Renal cortical epithelial cell (primary cell): ENCODE data around the gene HBG2. TPM values are rescaled to one million over a fixed set of nuclear protein-coding genes. Genes with fewer than 3 reads are reported as not detected.
"Not testable (repeated sequence)": the region's sequence is repeated elsewhere in the genome, so short reads cannot be mapped to it uniquely, and the experiment has no call there.

ENCODE experiments used
- DNase-seq: peaks from one replicate; pipeline ENCODE4 v3.0.0-alpha.2; 2011; ENCODE audit warnings: low read depth
- total RNA-seq: library from RNA; depleted of rRNA; stranded (reverse); fragments of >200 nt; gene quantifications from 2 replicates; pipeline ENCODE4 v1.2.3, GENCODE V29; 2014

HBG2 gene
- total RNA-seq, 1 donor from 2014 or later, result not detected

DNA sequence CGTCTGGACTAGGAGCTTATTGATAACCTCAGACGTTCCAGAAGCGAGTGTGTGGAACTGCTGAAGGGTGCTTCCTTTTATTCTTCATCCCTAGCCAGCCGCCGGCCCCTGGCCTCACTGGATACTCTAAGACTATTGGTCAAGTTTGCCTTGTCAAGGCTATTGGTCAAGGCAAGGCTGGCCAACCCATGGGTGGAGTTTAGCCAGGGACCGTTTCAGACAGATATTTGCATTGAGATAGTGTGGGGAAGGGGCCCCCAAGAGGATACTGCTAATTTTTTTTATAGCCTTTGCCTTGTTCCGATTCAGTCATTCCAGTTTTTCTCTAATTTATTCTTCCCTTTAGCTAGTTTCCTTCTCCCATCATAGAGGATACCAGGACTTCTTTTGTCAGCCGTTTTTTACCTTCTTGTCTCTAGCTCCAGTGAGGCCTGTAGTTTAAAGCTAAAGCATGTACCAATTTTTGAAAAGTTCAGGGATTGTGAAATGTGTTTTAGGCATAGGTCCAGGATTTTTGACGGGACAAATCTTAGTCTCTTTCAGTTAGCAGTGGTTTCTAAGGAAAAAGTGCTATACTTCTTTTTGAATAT, 4.7 kb downstream of the HBG2 start, which contains the start of gene HBG1:
HBG1 (minus strand) TSS at position 51 of the 590 bp plus-strand sequence. CDS start 53 bp downstream, outside the sequence.
- not testable (repeated sequence) for DNase-seq

- DNase-seq, result not testable (repeated sequence)
Observed at GRCh38 chr11:5248498-5248897, 6.1 kb downstream of the HBG2 start.

- DNase-seq, result no peak
Observed at GRCh38 chr11:5247472-5248192, 6.9 kb downstream of the HBG2 start.

GRCh38 chr11:5246772-5247471, 7.7 kb downstream of the HBG2 start:
- DNase-seq, result no peak

DNA sequence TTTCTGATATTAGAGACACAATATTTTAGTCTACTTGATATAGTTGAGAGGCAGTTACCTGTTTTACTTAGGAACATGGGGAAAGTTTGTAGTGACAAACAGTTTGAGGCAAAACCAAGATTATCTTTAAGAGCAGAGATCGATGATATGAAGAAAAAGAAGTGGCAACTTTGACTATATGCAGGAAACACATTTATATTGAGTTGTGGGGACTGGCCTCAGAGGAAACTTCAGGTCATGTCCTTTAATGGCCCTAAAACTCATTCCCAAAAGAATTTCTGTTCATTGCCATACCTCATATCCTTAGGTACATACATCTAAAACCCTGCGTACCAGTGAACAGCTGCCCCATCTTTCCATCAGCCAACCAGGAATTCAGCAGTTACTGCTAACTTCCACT, 9.4 kb downstream of the HBG2 start:
- DNase-seq, result no peak

DNA sequence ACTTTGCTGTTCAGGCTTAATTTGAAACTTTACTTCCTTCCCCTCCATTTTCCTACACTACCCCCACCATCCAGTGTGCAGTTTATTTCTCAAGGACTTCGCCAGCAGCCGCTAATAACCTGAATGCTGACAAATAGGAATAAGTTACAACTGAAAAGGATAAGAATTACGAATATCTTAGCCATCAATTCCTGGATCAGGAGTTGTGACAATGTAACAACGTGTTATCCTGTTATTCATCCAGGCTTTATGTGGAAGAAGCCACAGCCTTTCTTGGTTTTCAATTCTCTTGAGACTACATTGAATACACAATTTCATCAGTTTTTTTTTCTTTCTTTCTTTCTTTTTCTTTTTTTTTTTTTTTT, 10.8 kb downstream of the HBG2 start:
- no peak for DNase-seq

GRCh38 chr11:5242933-5243815, 11.4 kb downstream of the HBG2 start:
- DNase-seq, result no peak

- DNase-seq, result no peak
Observed at GRCh38 chr11:5242208-5242607, 12.4 kb downstream of the HBG2 start.

- no peak for DNase-seq
Observed at GRCh38 chr11:5241458-5241857, 13.1 kb downstream of the HBG2 start.

DNA sequence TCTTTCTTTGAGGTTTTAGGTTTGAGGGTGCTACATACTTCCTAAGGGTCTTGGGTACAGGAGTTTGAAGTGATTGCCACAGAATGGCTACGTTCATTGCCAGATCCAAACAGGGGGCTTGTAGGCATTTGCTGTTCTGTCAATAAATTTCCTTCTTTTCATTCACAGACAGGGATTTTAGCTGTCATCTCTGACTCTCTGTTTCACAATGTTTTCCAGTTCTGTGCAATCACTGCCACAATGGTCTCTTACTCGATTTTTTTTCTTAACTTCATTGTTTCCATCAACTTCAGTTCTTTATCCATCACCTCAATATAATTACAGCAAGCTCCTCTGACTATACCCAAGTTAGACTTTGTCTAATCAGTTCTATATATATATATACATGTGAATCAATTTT, 14.1 kb downstream of the HBG2 start:
- no peak for DNase-seq

- no peak for DNase-seq
Observed at GRCh38 chr11:5240056-5240455, 14.5 kb downstream of the HBG2 start.

DNA sequence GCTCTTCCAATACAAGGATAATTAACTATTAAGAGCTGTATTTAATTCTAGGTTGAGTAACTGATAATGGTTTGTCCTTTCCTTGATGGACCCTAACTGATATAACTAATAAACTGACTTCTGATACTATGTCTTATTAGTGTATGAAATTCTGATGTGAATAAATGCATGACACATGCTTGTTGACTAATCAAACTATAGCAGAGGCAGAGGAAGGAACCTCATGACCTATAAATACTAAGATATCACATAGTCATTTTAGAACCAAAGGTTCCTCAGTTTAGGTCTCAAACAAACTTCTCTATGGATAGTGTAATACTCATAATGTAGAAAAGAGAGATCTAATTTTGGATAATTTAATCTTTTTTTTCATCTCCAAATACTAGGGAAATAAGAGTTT, 15.5 kb downstream of the HBG2 start:
- DNase-seq, result no peak

- DNase-seq, result no peak
Observed at GRCh38 chr11:5238486-5238885, 16.1 kb downstream of the HBG2 start.

- no peak for DNase-seq
Observed at GRCh38 chr11:5237420-5237819, 17.2 kb downstream of the HBG2 start.

DNA sequence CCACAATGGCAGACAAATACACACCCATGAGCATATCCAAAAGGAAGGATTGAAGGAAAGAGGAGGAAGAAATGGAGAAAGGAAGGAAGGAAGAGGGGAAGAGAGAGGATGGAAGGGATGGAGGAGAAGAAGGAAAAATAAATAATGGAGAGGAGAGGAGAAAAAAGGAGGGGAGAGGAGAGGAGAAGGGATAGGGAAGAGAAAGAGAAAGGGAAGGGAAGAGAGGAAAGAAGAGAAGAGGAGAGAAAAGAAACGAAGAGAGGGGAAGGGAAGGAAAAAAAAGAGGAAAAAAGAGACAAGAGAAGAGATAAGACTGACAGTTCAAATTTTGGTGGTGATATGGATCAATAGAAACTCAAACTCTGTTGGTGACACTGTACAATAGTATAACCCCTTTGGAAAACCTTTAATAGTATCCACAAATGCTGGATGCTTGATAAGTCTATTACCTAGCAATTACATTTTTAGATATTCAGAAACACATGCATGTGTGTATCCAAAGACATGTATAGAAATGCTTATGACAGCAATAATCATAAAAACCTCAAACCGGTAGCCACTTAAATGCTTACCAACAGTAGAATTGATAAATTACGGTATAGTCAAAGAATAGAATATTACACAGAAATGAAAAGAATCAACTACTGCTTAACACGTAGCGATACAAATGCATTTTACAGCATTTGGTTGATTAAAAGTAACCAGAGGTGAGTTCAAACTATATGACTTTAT, 19.1 kb downstream of the HBG2 start:
- DNase-seq, result no peak

DNA sequence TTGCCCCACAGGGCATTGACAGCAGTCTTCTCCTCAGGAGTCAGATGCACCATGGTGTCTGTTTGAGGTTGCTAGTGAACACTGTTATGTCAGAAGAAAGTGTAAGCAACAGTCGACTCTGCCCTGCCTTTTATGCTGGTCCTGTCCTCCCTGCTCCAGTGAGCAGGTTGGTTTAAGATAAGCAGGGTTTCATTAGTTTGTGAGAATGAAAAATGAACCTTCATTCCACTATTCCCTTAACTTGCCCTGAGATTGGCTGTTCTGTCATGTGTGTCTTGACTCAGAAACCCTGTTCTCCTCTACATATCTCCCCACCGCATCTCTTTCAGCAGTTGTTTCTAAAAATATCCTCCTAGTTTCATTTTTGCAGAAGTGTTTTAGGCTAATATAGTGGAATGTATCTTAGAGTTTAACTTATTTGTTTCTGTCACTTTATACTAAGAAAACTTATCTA, 20.2 kb downstream of the HBG2 start, which contains the start of gene HBD:
HBD (minus strand) TSS at position 103 of the 454 bp plus-strand sequence; CDS start at position 53, 50 bp downstream.
- peak; percentile 31 for DNase-seq

DNA sequence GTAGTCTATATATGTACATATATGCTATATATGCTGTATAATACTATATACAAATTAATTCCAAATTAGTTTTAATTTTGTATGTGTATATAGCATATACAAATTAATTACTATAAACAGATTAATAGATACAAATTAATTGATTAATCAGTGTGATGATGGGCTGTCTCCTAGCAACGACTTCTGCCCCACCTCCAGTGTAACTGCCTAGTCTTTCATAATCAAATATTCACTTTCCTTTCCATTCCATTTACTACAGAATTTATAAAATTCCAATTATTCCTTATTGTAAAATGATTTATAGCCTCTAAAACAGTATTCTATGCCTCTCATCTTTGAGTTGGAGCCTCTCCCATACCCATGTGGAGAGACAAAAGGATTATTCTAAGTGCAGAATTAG, 21.3 kb downstream of the HBG2 start:
- DNase-seq, result no peak

GRCh38 chr11:5232821-5233220, 21.8 kb downstream of the HBG2 start:
- DNase-seq, result no peak

- DNase-seq, result no peak
Observed at GRCh38 chr11:5232176-5232575, 22.4 kb downstream of the HBG2 start.

GRCh38 chr11:5231111-5231510, 23.5 kb downstream of the HBG2 start:
- no peak for DNase-seq

DNA sequence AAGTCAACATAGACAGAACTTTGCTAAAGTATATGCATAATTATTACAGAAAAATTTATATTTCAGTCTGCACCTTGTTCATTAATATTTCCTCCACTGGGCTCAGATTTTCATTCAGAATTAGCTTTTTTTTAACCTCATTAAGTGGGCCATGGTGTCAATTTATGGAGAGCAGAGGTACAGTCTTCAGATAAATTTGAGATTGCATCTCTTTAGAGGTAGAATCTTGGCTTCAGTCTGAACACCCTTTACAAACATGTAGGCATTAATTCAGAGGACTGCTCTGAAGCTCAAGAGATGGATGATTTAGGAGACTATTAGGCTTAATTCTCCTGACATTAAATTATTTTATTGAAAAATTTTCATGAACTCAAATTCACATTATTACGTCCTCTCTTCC, 24.3 kb downstream of the HBG2 start:
- no peak for DNase-seq
